H9 (cell line): ENCODE results near the gene SPRYD3. TPM values are rescaled to one million over a fixed set of nuclear protein-coding genes. Genes with fewer than 3 reads are reported as not detected.
A peak's percentile ranks its signal among the peaks of the same experiment; 100 is the strongest.

Source experiments
- DNase-seq: peaks from one replicate; pipeline ENCODE4 v3.0.0-alpha.2; 2017
- H2AFZ ChIP-seq: one replicate; pipeline ENCODE4 v1.6.1; 2013; ENCODE audit warnings: mild to moderate bottlenecking, low read length, control low read depth, moderate library complexity
- H2AK5ac ChIP-seq: 2 replicates; pipeline ENCODE4 v1.6.1; 2013; ENCODE audit warnings: low read length, control low read depth, mixed read lengths; ENCODE audit not compliant: insufficient read length
- H2BK120ac ChIP-seq: one replicate; pipeline ENCODE4 v1.6.1; 2013; ENCODE audit warnings: low read depth, mild to moderate bottlenecking, low read length, control low read depth, inconsistent platforms; ENCODE audit not compliant: poor library complexity, severe bottlenecking
- H2BK12ac ChIP-seq: 2 replicates; pipeline ENCODE4 v1.6.1; 2013; ENCODE audit warnings: low read length, control low read depth, mixed read lengths, low read depth; ENCODE audit not compliant: insufficient read length
- H2BK15ac ChIP-seq: 2 replicates; pipeline ENCODE4 v1.6.1; 2013; ENCODE audit warnings: low read depth, low read length, control low read depth
- H2BK20ac ChIP-seq: one replicate; pipeline ENCODE4 v1.6.1; 2013; ENCODE audit warnings: low read depth, mild to moderate bottlenecking, low read length, control low read depth, inconsistent platforms; ENCODE audit not compliant: poor library complexity, severe bottlenecking
- H2BK5ac ChIP-seq: 2 replicates; pipeline ENCODE4 v1.6.1; 2013; ENCODE audit warnings: low read length, control low read depth, mixed read lengths; ENCODE audit not compliant: insufficient read length
- H3K14ac ChIP-seq: 2 replicates; pipeline ENCODE4 v1.6.1; 2013; ENCODE audit warnings: low read length, control low read depth; ENCODE audit not compliant: insufficient read depth
- H3K18ac ChIP-seq: 2 replicates; pipeline ENCODE4 v1.6.1; 2013; ENCODE audit warnings: low read depth, mild to moderate bottlenecking, mixed read lengths, low read length, control low read depth; ENCODE audit not compliant: insufficient read length
- H3K23ac ChIP-seq: 2 replicates; pipeline ENCODE4 v1.6.1; 2013; ENCODE audit warnings: low read length, control low read depth, mixed read lengths, low read depth; ENCODE audit not compliant: insufficient read length
- H3K23me2 ChIP-seq: 2 replicates; pipeline ENCODE4 v1.6.1; 2013; ENCODE audit warnings: low read depth, mild to moderate bottlenecking, mixed read lengths, low read length, control low read depth; ENCODE audit not compliant: insufficient read length, poor library complexity, severe bottlenecking
- H3K27ac ChIP-seq: 2 replicates; pipeline ENCODE4 v1.5.1; 2013; ENCODE audit warnings: low read length, control low read depth, mixed read lengths, low read depth; ENCODE audit not compliant: insufficient read length
- H3K27me3 ChIP-seq: 2 replicates; pipeline ENCODE4 v1.6.1; 2013; ENCODE audit warnings: low read length, control low read depth, inconsistent platforms; ENCODE audit not compliant: insufficient read depth
- H3K4ac ChIP-seq: 2 replicates; pipeline ENCODE4 v1.6.1; 2013; ENCODE audit warnings: low read depth, mild to moderate bottlenecking, control low read depth, inconsistent platforms, low read length, moderate library complexity
- H3K4me1 ChIP-seq: 2 replicates; pipeline ENCODE4 v1.6.1; 2013; ENCODE audit warnings: low read length, control low read depth, inconsistent platforms; ENCODE audit not compliant: insufficient read depth
- H3K4me2 ChIP-seq: 2 replicates; pipeline ENCODE4 v1.6.1; 2013; ENCODE audit warnings: low read length, control low read depth, mixed read lengths; ENCODE audit not compliant: insufficient read length, insufficient read depth
- H3K56ac ChIP-seq: 2 replicates; pipeline ENCODE4 v1.6.1; 2013; ENCODE audit warnings: low read depth, mild to moderate bottlenecking, mixed read lengths, low read length, control low read depth; ENCODE audit not compliant: insufficient read length
- H3K79me1 ChIP-seq: 2 replicates; pipeline ENCODE4 v1.6.1; 2013; ENCODE audit warnings: low read depth, mild to moderate bottlenecking, moderate library complexity, low read length, control low read depth, inconsistent platforms; ENCODE audit not compliant: insufficient read depth, poor library complexity, severe bottlenecking
- H3K79me2 ChIP-seq: 2 replicates; pipeline ENCODE4 v1.6.1; 2013; ENCODE audit warnings: low read length, control low read depth, inconsistent platforms; ENCODE audit not compliant: insufficient read depth
- H3K9ac ChIP-seq: 2 replicates; pipeline ENCODE4 v1.6.1; 2013; ENCODE audit warnings: low read length, control low read depth, mixed read lengths; ENCODE audit not compliant: insufficient read length; ENCODE audit errors: extremely low read depth
- H3K9me3 ChIP-seq: one replicate; pipeline ENCODE4 v1.6.1; 2013; ENCODE audit warnings: low read depth, low read length, inconsistent platforms; ENCODE audit not compliant: control insufficient read depth
- H3T11ph ChIP-seq: one replicate; pipeline ENCODE4 v1.6.1; 2013; ENCODE audit warnings: mild to moderate bottlenecking, low read length, control low read depth, inconsistent platforms
- H4K20me1 ChIP-seq: one replicate; pipeline ENCODE4 v1.6.1; 2013; ENCODE audit not compliant: control insufficient read depth, insufficient read length, insufficient read depth
- H4K5ac ChIP-seq: 2 replicates; pipeline ENCODE4 v1.6.1; 2013; ENCODE audit warnings: low read depth, mild to moderate bottlenecking, mixed read lengths, low read length, control low read depth; ENCODE audit not compliant: insufficient read length
- H4K8ac ChIP-seq: replicated peaks from 2 replicates; pipeline ENCODE4 v1.6.1; 2013; ENCODE audit warnings: low read length, control low read depth, mixed read lengths, low read depth; ENCODE audit not compliant: insufficient read length
- H4K91ac ChIP-seq: 2 replicates; pipeline ENCODE4 v1.6.1; 2013; ENCODE audit warnings: low read depth, mild to moderate bottlenecking, moderate library complexity, mixed read lengths, low read length, control low read depth; ENCODE audit not compliant: insufficient read length
- H3K27ac Mint-ChIP-seq, 3 experiments: 2 replicates in 2 of 3; 3 replicates in 1 of 3; pipeline ENCODE4 v1.8.0; 2020 to 2021; ENCODE audit warnings: mixed read lengths in 3 of 3, mild to moderate bottlenecking in 1 of 3, moderate library complexity in 1 of 3
- H3K27me3 Mint-ChIP-seq: 2 replicates; pipeline ENCODE4 v1.8.0; 2021; ENCODE audit warnings: low read depth, mild to moderate bottlenecking, moderate library complexity, mixed read lengths
- H3K36me3 Mint-ChIP-seq, 3 experiments: 2 replicates in 2 of 3; 3 replicates in 1 of 3; pipeline ENCODE4 v1.8.0; 2020 to 2021; ENCODE audit warnings: low read depth in 3 of 3, mixed read lengths in 3 of 3; ENCODE audit not compliant: insufficient read depth in 1 of 3
- H3K4me1 Mint-ChIP-seq, 2 experiments: 2 replicates each; pipeline ENCODE4 v1.8.0; 2020; ENCODE audit warnings: mixed read lengths in 2 of 2
- H3K4me3 Mint-ChIP-seq, 2 experiments: 2 replicates in 1 of 2; 3 replicates in 1 of 2; pipeline ENCODE4 v1.8.0; 2020 to 2021; ENCODE audit warnings: mild to moderate bottlenecking in 2 of 2, mixed read lengths in 2 of 2, moderate library complexity in 1 of 2
- H3K9me3 Mint-ChIP-seq, 2 experiments: 2 replicates in 1 of 2; 3 replicates in 1 of 2; pipeline ENCODE4 v1.8.0; 2020; ENCODE audit warnings: mild to moderate bottlenecking in 2 of 2, mixed read lengths in 2 of 2, moderate library complexity in 1 of 2
- CTCF ChIP-seq: fragments of 200-600 bp; sonication (generic); conservative IDR thresholded peaks from 3 replicates; pipeline ENCODE4 v1.8.0; 2021; ENCODE audit warnings: antibody characterized with exemption, mild to moderate bottlenecking
- WGBS: extraction: QIAGEN DNeasy Blood & Tissue Kit; methylation state at CpG from one replicate; pipeline ENCODE4 v1.1.7; 2013; ENCODE audit warnings: missing lambda C conversion rate, low lambda C conversion rate, mixed read lengths; ENCODE audit not compliant: insufficient read length; ENCODE audit errors: extremely low coverage; 5-methylcytosine and 5-hydroxymethylcytosine counted together
- total RNA-seq: library from RNA; stranded (reverse); gene quantifications from 2 replicates; pipeline ENCODE4 v1.2.1, GENCODE V29; 2021

SPRYD3 gene
- total RNA-seq, 1 experiment from 2014 or later = 6.5 TPM

GRCh38 chr12:53058674-53059433, 20.3 kb downstream of the SPRYD3 start:
- H3K4me3 Mint-ChIP-seq = no peak overlapping the region
- TF ChIP-seq CTCF = no peak
- Histone ChIP-seq H3K18ac (no peak overlapping the region), H3K23me2 (no peaks in the 10 kb centered on the region), H3K4ac (no peak overlapping the region), H4K5ac (no peak overlapping the region), H3K79me2 (no peaks in the 10 kb centered on the region), H4K91ac (no peak overlapping the region), H3K27ac (no peak overlapping the region), H3K9ac (no peak overlapping the region), H3K56ac (no peak overlapping the region), H3K4me2 (no peak overlapping the region), H2BK20ac (no peak overlapping the region), H2BK12ac (no peak overlapping the region), H2AFZ (no peak overlapping the region), H3K79me1 (no peaks in the 10 kb centered on the region), H2BK120ac (no peak overlapping the region), H3K9me3 (no peaks in the 10 kb centered on the region), H4K8ac (no peak overlapping the region), H3T11ph (no peak overlapping the region), H3K4me1 (no peaks in the 10 kb centered on the region), H3K14ac (no peak overlapping the region; the same call in 1 of the 2 replicates), H2BK5ac (no peak overlapping the region), H3K27me3 (no peaks in the 10 kb centered on the region; the same call in 1 of the 2 replicates), H2AK5ac (no peak overlapping the region), H2BK15ac (no peak overlapping the region), H4K20me1 (no peaks in the 10 kb centered on the region), H3K23ac (no peak overlapping the region)
- no peak overlapping the region for H3K27ac Mint-ChIP-seq
- H3K9me3 Mint-ChIP-seq = no peaks in the 10 kb centered on the region
- peaks cover 6 to 10% of the 10 kb centered on the region in 2 experiments for H3K4me1 Mint-ChIP-seq
- WGBS = no CpG with 5 or more reads among the region's 35 CpGs
- peak; percentile 30 for DNase-seq
- peaks cover 52% of the 10 kb centered on the region for H3K27me3 Mint-ChIP-seq
- peaks cover 0 to 2% (median 0%) of the 10 kb centered on the region in 3 experiments; a peak in 2 of 7 replicates for H3K36me3 Mint-ChIP-seq
